Esophagus (tissue), 2 donors: ENCODE results near the gene GHDC. TPM values are rescaled to one million over a fixed set of nuclear protein-coding genes. Genes with fewer than 3 reads are reported as not detected.
"Not testable (repeated sequence)": the region's sequence is repeated elsewhere in the genome, so short reads cannot be mapped to it uniquely, and the experiment has no call there.

Experiments
- H3K27ac ChIP-seq, 2 donors: one replicate each; pipeline ENCODE4 v1.5.1; 2013; ENCODE audit warnings: low read depth in 2 of 2, mild to moderate bottlenecking in 2 of 2, inconsistent platforms in 1 of 2, low read length in 1 of 2, moderate library complexity in 1 of 2
- H3K27me3 ChIP-seq, 2 donors: one replicate each; pipeline ENCODE4 v1.6.1; 2013; ENCODE audit warnings: low read length in 2 of 2, control low read depth in 1 of 2, mild to moderate bottlenecking in 1 of 2; ENCODE audit not compliant: insufficient read depth in 2 of 2, control insufficient read depth in 1 of 2
- H3K36me3 ChIP-seq, 2 donors: one replicate each; pipeline ENCODE4 v1.6.1; 2013; ENCODE audit warnings: low read length in 1 of 2; ENCODE audit not compliant: control insufficient read depth in 2 of 2, insufficient read depth in 2 of 2
- H3K4me1 ChIP-seq, 2 donors: one replicate each; pipeline ENCODE4 v1.6.1; 2013; ENCODE audit warnings: low read length in 1 of 2; ENCODE audit not compliant: control insufficient read depth in 2 of 2, insufficient read depth in 2 of 2
- H3K4me3 ChIP-seq, 2 donors: one replicate each; pipeline ENCODE4 v1.5.1; 2013; ENCODE audit warnings: low read length in 2 of 2, mild to moderate bottlenecking in 2 of 2, low read depth in 1 of 2, moderate library complexity in 1 of 2
- H3K9me3 ChIP-seq, 2 donors: one replicate each; pipeline ENCODE4 v1.6.1; 2013; ENCODE audit warnings: mild to moderate bottlenecking in 2 of 2, low read depth in 1 of 2, low read length in 1 of 2, moderate library complexity in 1 of 2; ENCODE audit not compliant: control insufficient read depth in 2 of 2, insufficient read depth in 1 of 2
- WGBS, 2 donors: extraction: QIAGEN DNeasy Blood & Tissue Kit; methylation state at CpG; one replicate each; pipeline ENCODE4 v1.1.7; 2013; 5-methylcytosine and 5-hydroxymethylcytosine counted together
- polyA plus RNA-seq, 2 donors: library from polyadenylated mRNA; stranded (reverse); fragments of 200-250 nt; gene quantifications; one replicate each; pipeline ENCODE4 v1.2.3, GENCODE V29; 2013
- donor health status: healthy with polysubstance abuse.
- donor health status: Bipolar disorder and iron deficiency.

The GHDC gene
- polyA plus RNA-seq, 2 donors = 4.6 to 7.0 TPM

GRCh38 chr17:42163113-42163512 lies 31.2 kb downstream of the GHDC start:
- 55 to 60% methylated on average over 8 of the region's 8 CpGs for WGBS, 2 donors
- Histone ChIP-seq H3K36me3 (no peaks in the 10 kb centered on the region), H3K9me3 (no peaks in the 10 kb centered on the region), H3K4me3 (no peak overlapping the region), H3K27me3 (no peaks in the 10 kb centered on the region), H3K4me1 (no peaks in the 10 kb centered on the region), H3K27ac (no peak overlapping the region)

GRCh38 chr17:42160531-42160910 lies 33.8 kb downstream of the GHDC start:
- no peak overlapping the region for H3K4me3 ChIP-seq

GRCh38 chr17:42159796-42160530 lies 34.3 kb downstream of the GHDC start:
- no peak overlapping the region for H3K27ac ChIP-seq
- no peak overlapping the region for H3K4me3 ChIP-seq
- H3K36me3 ChIP-seq = no peaks in the 10 kb centered on the region
- no peaks in the 10 kb centered on the region for H3K9me3 ChIP-seq
- WGBS, 2 donors = 70 to 78% methylated on average over 14 of the region's 14 CpGs
- H3K27me3 ChIP-seq = no peaks in the 10 kb centered on the region
- H3K4me1 ChIP-seq = peaks cover 2 to 4% of the 10 kb centered on the region in 2 donors

More at GRCh38 chr17:42160531-42160910, 33.8 kb downstream of the GHDC start:
- peaks cover 0 to 1% of the 10 kb centered on the region in 2 donors for H3K4me1 ChIP-seq
- H3K27me3 ChIP-seq = no peaks in the 10 kb centered on the region
- 82 to 84% methylated on average over 7 of the region's 7 CpGs for WGBS, 2 donors
- no peak overlapping the region for H3K27ac ChIP-seq
- H3K9me3 ChIP-seq = no peaks in the 10 kb centered on the region
- no peaks in the 10 kb centered on the region for H3K36me3 ChIP-seq

- Histone ChIP-seq H3K27ac (peak overlapping the region in 1 of 2 donors; percentile 0), H3K4me3 (peak overlapping the region; percentile 35 to 100), H3K36me3 (peaks cover 0 to 2% of the 10 kb centered on the region in 2 donors), H3K9me3 (no peaks in the 10 kb centered on the region), H3K4me1 (peaks cover 4 to 8% of the 10 kb centered on the region in 2 donors), H3K27me3 (no peaks in the 10 kb centered on the region)
- 39 to 47% methylated on average over 17 of the region's 17 CpGs for WGBS, 2 donors
These were observed 38.7 kb downstream of the GHDC start for GRCh38 chr17:42155614-42156045.

GRCh38 chr17:42153919-42154742 lies 40.2 kb downstream of the GHDC start:
- Histone ChIP-seq H3K9me3 (no peaks in the 10 kb centered on the region), H3K36me3 (peaks cover 0 to 2% of the 10 kb centered on the region in 2 donors), H3K27me3 (no peaks in the 10 kb centered on the region), H3K4me1 (peaks cover 6 to 8% of the 10 kb centered on the region in 2 donors), H3K27ac (peak overlapping the region; percentile 68 to 91), H3K4me3 (peak overlapping the region; percentile 94 to 100)
- WGBS, 2 donors = 5 to 6% methylated on average over 15 of the region's 15 CpGs

- H3K27me3 ChIP-seq = no peaks in the 10 kb centered on the region
- peaks cover 0 to 2% of the 10 kb centered on the region in 2 donors for H3K4me1 ChIP-seq
- H3K4me3 ChIP-seq = no peak overlapping the region
- no peak overlapping the region for H3K27ac ChIP-seq
- H3K36me3 ChIP-seq = peaks cover 0 to 9% of the 10 kb centered on the region in 2 donors
- 87 to 89% methylated on average over 13 of the region's 13 CpGs for WGBS, 2 donors
- H3K9me3 ChIP-seq = no peaks in the 10 kb centered on the region
These were observed 47.2 kb downstream of the GHDC start for GRCh38 chr17:42146911-42147607.

GRCh38 chr17:42143138-42143537 lies 51.2 kb downstream of the GHDC start:
- H3K9me3 ChIP-seq, H3K36me3 ChIP-seq, H3K27me3 ChIP-seq, H3K4me1 ChIP-seq, H3K27ac ChIP-seq, H3K4me3 ChIP-seq: not testable (repeated sequence)
- WGBS, 2 donors = 76 to 84% methylated on average over 4 of the region's 4 CpGs

- H3K9me3 ChIP-seq = no peaks in the 10 kb centered on the region
- peaks cover 3 to 8% of the 10 kb centered on the region in 2 donors for H3K4me1 ChIP-seq
- H3K36me3 ChIP-seq = peaks cover 3 to 10% of the 10 kb centered on the region in 2 donors
- H3K27me3 ChIP-seq = no peaks in the 10 kb centered on the region
- WGBS, 2 donors = 81 to 85% methylated on average over 7 of the region's 7 CpGs
- H3K4me3 ChIP-seq = no peak overlapping the region
- no peak overlapping the region for H3K27ac ChIP-seq
These were observed 51.9 kb downstream of the GHDC start for GRCh38 chr17:42142371-42142896.

- WGBS, 2 donors = 79 to 83% methylated on average over 8 of the region's 8 CpGs
- no peak overlapping the region for H3K27ac ChIP-seq
- H3K36me3 ChIP-seq = peaks cover 3 to 7% of the 10 kb centered on the region in 2 donors
These were observed 52.9 kb downstream of the GHDC start for GRCh38 chr17:42141382-42141781.

More at GRCh38 chr17:42141382-42141781, 52.9 kb downstream of the GHDC start:
- Histone ChIP-seq H3K27me3 (no peaks in the 10 kb centered on the region), H3K4me1 (peaks cover 3 to 8% of the 10 kb centered on the region in 2 donors), H3K4me3 (no peak overlapping the region), H3K9me3 (no peaks in the 10 kb centered on the region)
